Stimulated activated CD4-positive, alpha-beta T cell treated with anti-CD3 and anti-CD28 coated beads, TNF-alpha, amount 100 ng/mL, for 1 hour (primary cell): ENCODE results near the gene ZNF410.
"Not testable (repeated sequence)": the region's sequence is repeated elsewhere in the genome, so short reads cannot be mapped to it uniquely, and the experiment has no call there.

ENCODE experiments used
- DNase-seq, 3 donors: peaks; one replicate each; pipeline ENCODE4 v3.0.0-alpha.2; 2020; ENCODE audit warnings: low read depth in 3 of 3, low spot score in 1 of 3

The ZNF410 gene

GRCh38 chr14:73886449-73887317, at the start of gene ZNF410:
Gene ZNF410 (plus strand): TSS chr14:73886859. CDS start chr14:73892176, 5,317 bp downstream.
- peak; percentile 69 to 89 (median 71) for DNase-seq

GRCh38 chr14:73838293-73839034, 48.2 kb upstream of the ZNF410 start:
- DNase-seq = not testable (repeated sequence)

- no peak for DNase-seq
These were observed 44.5 kb upstream of the ZNF410 start for GRCh38 chr14:73842201-73842600.

- no peak for DNase-seq
These were observed 43.8 kb upstream of the ZNF410 start for GRCh38 chr14:73842851-73843250.

GRCh38 chr14:73843296-73843695, 43.4 kb upstream of the ZNF410 start:
- DNase-seq = no peak

GRCh38 chr14:73846947-73847346, 39.7 kb upstream of the ZNF410 start:
- DNase-seq = no peak

- DNase-seq = no peak
These were observed 35.7 kb upstream of the ZNF410 start for GRCh38 chr14:73851000-73851399.

- DNase-seq = peak; percentile 67 to 78 (median 78)
These were observed 34.9 kb upstream of the ZNF410 start, which contains the start of gene PTGR2 for GRCh38 chr14:73851567-73852382. Gene PTGR2 (plus strand): TSS chr14:73851831. CDS start chr14:73858863, 7,032 bp downstream.

GRCh38 chr14:73859145-73859544, 27.5 kb upstream of the ZNF410 start:
- DNase-seq = no peak

GRCh38 chr14:73861073-73861472, 25.6 kb upstream of the ZNF410 start:
- DNase-seq = no peak

GRCh38 chr14:73862480-73862879, 24.2 kb upstream of the ZNF410 start:
- DNase-seq = no peak

- no peak for DNase-seq
These were observed 23.4 kb upstream of the ZNF410 start for GRCh38 chr14:73863209-73863608.

GRCh38 chr14:73865534-73866113, 21.0 kb upstream of the ZNF410 start:
- no peak for DNase-seq

GRCh38 chr14:73869754-73870153, 16.9 kb upstream of the ZNF410 start:
- not testable (repeated sequence) for DNase-seq

- no peak for DNase-seq
These were observed 16.0 kb upstream of the ZNF410 start for GRCh38 chr14:73870525-73871235.

- no peak for DNase-seq
These were observed 13.0 kb upstream of the ZNF410 start for GRCh38 chr14:73873660-73874059.

- DNase-seq = no peak
These were observed 8.9 kb upstream of the ZNF410 start for GRCh38 chr14:73877790-73878189.

- DNase-seq = no peak
These were observed 8.2 kb upstream of the ZNF410 start for GRCh38 chr14:73878436-73878835.

GRCh38 chr14:73879027-73879426, 7.6 kb upstream of the ZNF410 start:
- no peak for DNase-seq
